Stimulated activated CD8-positive, alpha-beta memory T cell treated with anti-CD3 and anti-CD28 coated beads, Interleukin-7, amount 100 ng/mL, for 24 hours (primary cell): Measurements from ENCODE around the gene CCR3.

ENCODE experiments used
- DNase-seq: peaks from one replicate; pipeline ENCODE4 v3.0.0-alpha.2; 2020; ENCODE audit warnings: low read depth

Gene CCR3

GRCh38 chr3:46298871-46299607 is 56.8 kb downstream of the CCR3 start:
- DNase-seq, result no peak

- DNase-seq, result no peak
Observed at GRCh38 chr3:46299608-46300460, 57.6 kb downstream of the CCR3 start.

- DNase-seq, result no peak
Observed at GRCh38 chr3:46300461-46300789, 58.2 kb downstream of the CCR3 start.

- DNase-seq, result no peak
Observed at GRCh38 chr3:46301122-46301835, 59.0 kb downstream of the CCR3 start.

GRCh38 chr3:46303240-46303639 is 61.0 kb downstream of the CCR3 start:
- DNase-seq, result no peak

- DNase-seq, result no peak
Observed at GRCh38 chr3:46304739-46305138, 62.5 kb downstream of the CCR3 start.

GRCh38 chr3:46312991-46313390 is 70.7 kb downstream of the CCR3 start:
- DNase-seq, result no peak

- DNase-seq, result no peak
Observed at GRCh38 chr3:46314517-46314916, 72.3 kb downstream of the CCR3 start.

- no peak for DNase-seq
Observed at GRCh38 chr3:46316206-46316605, 73.9 kb downstream of the CCR3 start.
